HepG2 (cell line): Measurements from ENCODE around the gene METTL27. TPM values are rescaled to one million over a fixed set of nuclear protein-coding genes. Genes with fewer than 3 reads are reported as not detected.

ENCODE experiments used
- CCAR2 ChIP-seq: fragments of 200-400 bp; formaldehyde crosslinking; optimal IDR thresholded peaks from 2 replicates; pipeline ENCODE3; 2018; ENCODE audit warnings: low read depth, mild to moderate bottlenecking, low read length, moderate library complexity
- CREB3 ChIP-seq: sonication (generic); formaldehyde crosslinking; IDR thresholded peaks from 2 replicates; pipeline ENCODE4 v1.5.0; 2020; ENCODE audit warnings: missing genetic modification reagents
- FOXP1 ChIP-seq, 2 experiments: fragments of 450-650 bp in 1 of 2; IDR thresholded peaks; 2 replicates each; pipeline ENCODE4 v1.6.1; 2017 to 2018; ENCODE audit warnings: antibody characterized with exemption in 1 of 2
- GMEB1 ChIP-seq: sonication (generic); formaldehyde crosslinking; IDR thresholded peaks from 2 replicates; pipeline ENCODE4 v1.5.1; 2020; ENCODE audit warnings: missing genetic modification reagents, mild to moderate bottlenecking, borderline replicate concordance
- IKZF5 ChIP-seq: IDR thresholded peaks from 2 replicates; pipeline ENCODE4 v1.6.1; 2018; ENCODE audit warnings: missing genetic modification reagents, mild to moderate bottlenecking, missing compliant biosample characterization
- IRF1 ChIP-seq: sonication (generic); formaldehyde crosslinking; IDR thresholded peaks from 2 replicates; pipeline ENCODE4 v1.4.0; 2020; ENCODE audit warnings: low read depth, mild to moderate bottlenecking, missing genetic modification reagents
- KLF11 ChIP-seq: IDR thresholded peaks from 2 replicates; pipeline ENCODE4 v1.6.1; 2016; ENCODE audit warnings: missing compliant biosample characterization
- MTF2 ChIP-seq: sonication (generic); formaldehyde crosslinking; IDR thresholded peaks from 2 replicates; pipeline ENCODE4 v1.5.0; 2020; ENCODE audit warnings: missing genetic modification reagents, borderline replicate concordance
- MXD4 ChIP-seq: IDR thresholded peaks from 2 replicates; pipeline ENCODE4 v1.6.1; 2016; ENCODE audit warnings: mild to moderate bottlenecking, missing biosample characterization, missing genetic modification reagents
- NKX3-1 ChIP-seq: sonication (generic); formaldehyde crosslinking; IDR thresholded peaks from 2 replicates; pipeline ENCODE4 v1.5.0; 2020; ENCODE audit warnings: missing genetic modification reagents
- PRDM15 ChIP-seq: sonication (generic); formaldehyde crosslinking; IDR thresholded peaks from 2 replicates; pipeline ENCODE4 v1.4.0; 2020; ENCODE audit warnings: missing genetic modification reagents
- SIN3B ChIP-seq: fragments of 150-350 bp; IDR thresholded peaks from 2 replicates; pipeline ENCODE4 v1.6.1; 2014; ENCODE audit warnings: low read length
- SKIL ChIP-seq: sonication (generic); formaldehyde crosslinking; IDR thresholded peaks from 2 replicates; pipeline ENCODE4 v1.8.0; 2022; ENCODE audit warnings: missing genetic modification reagents, mild to moderate bottlenecking, moderate library complexity, borderline replicate concordance
- SMAD1 ChIP-seq: sonication (generic); formaldehyde crosslinking; IDR thresholded peaks from 2 replicates; pipeline ENCODE4 v1.4.0; 2020; ENCODE audit warnings: missing genetic modification reagents, low read depth, mild to moderate bottlenecking, borderline replicate concordance
- SRF ChIP-seq: IDR thresholded peaks from 2 replicates; pipeline ENCODE4 v1.6.1; 2011; ENCODE audit warnings: mild to moderate bottlenecking, low read depth, low read length, moderate library complexity
- ZNF468 ChIP-seq: sonication (generic); formaldehyde crosslinking; IDR thresholded peaks from 2 replicates; pipeline ENCODE4 v1.8.0; 2022; ENCODE audit warnings: mild to moderate bottlenecking, moderate library complexity, missing genetic modification reagents
- ZNF776 ChIP-seq: sonication (generic); formaldehyde crosslinking; IDR thresholded peaks from 2 replicates; pipeline ENCODE4 v1.4.0; 2020; ENCODE audit warnings: mild to moderate bottlenecking, missing genetic modification reagents
- polyA plus RNA-seq, 8 experiments: library from polyadenylated mRNA; depleted of rRNA in 3 of 8; stranded (reverse) in 7 of 8; unstranded in 1 of 8; fragments of >200 nt; fragmentation: Illumina TruSeq in 4 of 8; extraction: Trizol in 4 of 8; gene quantifications; 2 replicates each; pipeline versions ENCODE4 v1.2.1 to v1.2.3, GENCODE V29; 2011 to 2016; ENCODE audit warnings: low read depth in 4 of 8, missing spikeins in 1 of 8, mixed read lengths in 1 of 8; ENCODE audit not compliant: insufficient read depth in 1 of 8
- total RNA-seq, 5 experiments: library from RNA; depleted of rRNA; stranded (reverse); fragments of >200 nt; fragmentation: Illumina TruSeq; extraction: Trizol; gene quantifications; 2 replicates each; pipeline ENCODE4 v1.2.3, GENCODE V29; 2016; ENCODE audit warnings: low read depth in 1 of 5

Gene METTL27
- total and polyA plus RNA-seq, 2 of the 13 experiments (the other 11 are each of a cell fraction or from before 2014, with no cell fraction given): 2.0 to 3.0 TPM

GRCh38 chr7:73830681-73831583, 11.4 kb downstream of the METTL27 start, which contains the start of gene CLDN4 (continued):
- TF ChIP-seq PRDM15 (CRISPR knock-in tag) (no peak), SRF (no peak), MXD4 (CRISPR knock-in tag) (no peak), ZNF776 (CRISPR knock-in tag) (peak; percentile 1; the same call in 1 of the 2 replicates), GMEB1 (no peak), IRF1 (CRISPR knock-in tag) (no peak), SMAD1 (peak; percentile 4; the same call in 1 of the 2 replicates), KLF11 (CRISPR knock-in tag) (no peak), SKIL (CRISPR knock-in tag) (no peak), CREB3 (CRISPR knock-in tag) (no peak), SIN3B (no peak), IKZF5 (CRISPR knock-in tag) (no peak; the same call in 1 of the 2 replicates), FOXP1 (IDR thresholded peaks at IDR 0.05) (no peak), FOXP1 (CRISPR knock-in tag; IDR thresholded peaks at IDR 0.05) (peak; percentile 23; the same call in 1 of the 2 replicates), ZNF468 (CRISPR knock-in tag) (no peak), MTF2 (CRISPR knock-in tag) (no peak), CCAR2 (no peak), NKX3-1 (CRISPR knock-in tag) (peak; percentile 25; the same call in 1 of the 2 replicates)
